CD4-positive, alpha-beta T cell treated with Interferon alpha-2 for 1 hour (primary cell): Measurements from ENCODE around the gene UPK3BL2.
A peak's percentile ranks its signal among the peaks of the same experiment; 100 is the strongest.

ENCODE experiments used
- DNase-seq, 2 donors: peaks; one replicate each; pipeline ENCODE4 v3.0.0-alpha.2; 2020 to 2022

The UPK3BL2 gene

DNA sequence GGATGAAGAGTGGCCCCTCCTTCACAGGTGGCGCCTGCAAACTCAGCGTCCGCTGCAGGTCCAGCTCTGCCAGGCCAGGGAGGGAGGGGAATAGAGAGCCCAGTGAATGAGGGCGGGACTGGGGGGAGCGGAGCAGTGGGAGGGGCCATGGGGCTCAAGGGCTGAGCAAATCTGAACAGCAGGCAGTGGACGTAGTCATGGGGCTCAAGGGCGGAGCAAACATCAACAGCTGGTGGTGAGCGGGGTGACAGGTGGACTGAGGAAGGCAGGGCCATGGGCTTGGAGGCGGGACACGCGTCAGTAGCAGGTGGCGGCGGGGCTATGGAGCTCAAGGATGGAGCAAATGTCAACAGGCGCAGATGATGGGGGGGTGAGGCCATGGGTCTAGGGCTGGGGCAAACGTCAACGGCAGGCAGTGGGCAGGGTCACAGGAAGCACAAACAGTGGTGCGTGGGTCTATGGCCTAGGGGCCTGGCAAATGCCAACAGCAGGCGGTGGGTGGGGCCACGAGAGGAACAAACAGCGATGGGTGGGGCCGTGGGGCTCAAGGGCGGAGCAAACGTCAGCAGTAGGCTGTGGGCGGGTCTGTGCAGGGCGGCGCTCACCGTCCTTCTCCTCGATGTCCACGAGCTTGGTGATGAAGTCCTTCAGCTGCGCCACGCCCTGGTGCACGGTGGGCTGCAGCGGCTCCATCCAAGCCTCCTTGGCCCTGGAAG is 50.1 kb downstream of the UPK3BL2 start:
- DNase-seq: peak in 1 of 2 donors; percentile 24

DNA sequence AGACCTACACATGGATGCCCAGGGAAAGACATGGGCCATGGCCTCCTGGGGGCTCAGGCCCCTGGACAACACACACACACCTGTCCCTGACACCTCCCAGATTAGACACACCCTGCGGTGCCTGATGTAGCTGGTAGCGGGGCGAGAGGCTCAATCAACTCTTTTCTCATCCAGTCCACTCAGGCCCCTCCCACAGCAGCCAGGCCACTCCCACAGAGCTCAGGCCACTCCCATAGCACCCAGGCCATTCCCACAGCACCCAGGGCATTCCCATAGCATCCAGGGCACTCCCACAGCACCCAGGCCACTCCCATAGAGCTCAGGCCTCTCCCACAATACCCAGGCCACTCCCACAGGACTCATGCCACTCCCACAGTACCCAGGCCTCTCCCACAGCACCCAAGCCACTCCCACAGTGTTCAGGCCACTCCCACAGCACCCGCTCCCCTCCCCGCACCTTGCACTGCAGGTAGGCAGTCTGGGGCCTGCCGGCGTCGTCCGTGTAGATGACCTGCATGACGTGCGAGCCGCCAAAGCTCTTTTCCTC is 52.9 kb downstream of the UPK3BL2 start:
- peak; percentile 53 to 56 for DNase-seq
